Measurements from ENCODE around the gene PLCB3. TPM values are rescaled to one million over a fixed set of nuclear protein-coding genes. Genes with fewer than 3 reads are reported as not detected.

Gene PLCB3
- total RNA-seq, result 10 to 100 TPM; 10.4 to 12.3 TPM

DNA sequence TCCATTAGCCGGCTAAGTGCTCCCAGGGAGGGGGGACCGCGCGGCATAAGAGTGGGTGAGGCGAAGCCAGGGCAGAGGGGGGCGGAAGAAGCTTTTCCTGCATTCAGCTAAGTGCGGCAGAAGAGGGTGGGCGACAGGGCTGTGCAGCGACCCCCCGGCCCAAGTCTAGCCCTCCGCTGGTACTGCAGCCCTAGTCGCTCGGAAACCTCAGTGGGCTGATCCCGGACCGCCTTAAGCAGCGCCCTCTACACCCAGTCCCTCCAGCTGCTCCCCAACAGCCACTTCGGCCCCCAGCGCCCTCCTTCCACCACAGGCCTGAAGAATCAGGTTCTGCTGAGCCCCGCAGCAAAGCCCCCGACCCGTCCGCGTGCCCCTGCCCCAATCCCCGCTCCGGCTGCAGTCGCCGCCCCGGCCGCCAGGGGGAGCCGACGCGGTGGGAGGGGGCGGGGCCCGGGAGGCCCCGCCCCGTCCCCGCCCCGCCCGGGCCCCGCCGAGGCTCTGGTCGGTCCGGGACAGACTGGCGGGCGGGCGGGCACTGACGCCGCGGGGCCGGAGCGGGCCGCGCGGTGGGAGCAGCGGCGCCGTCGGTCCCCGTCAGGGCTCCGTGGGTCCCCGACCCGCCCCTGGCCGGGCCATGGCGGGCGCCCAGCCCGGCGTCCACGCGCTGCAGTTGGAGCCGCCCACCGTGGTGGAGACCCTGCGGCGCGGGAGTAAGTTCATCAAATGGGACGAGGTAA lies at the start of gene PLCB3:
PLCB3 (plus strand) TSS at position 515 of the 737 bp plus-strand sequence; CDS start at position 635, 120 bp downstream.
- Mint-ChIP-seq H3K4me1 (ENCODE audit: low read depth) (peaks cover 18% of the 10 kb centered on the region), H3K4me3 (peak within 1 kb of the TSS; percentile 83), H3K27me3 (no peaks in the 10 kb centered on the region), H3K27ac (no peak within 1 kb of the TSS), H3K36me3 (no peaks in the 10 kb centered on the region), H3K9me3 (no peaks in the 10 kb centered on the region)
- DNase-seq, result peak; percentile 71
- ChIA-PET CTCF (interaction anchor here (1.0 to 3.8 kb wide), 15 partner anchors 8 to 66 kb away, joined by 3 to 29 read pairs (median 7); partner anchors contain the start of genes BAD, CATSPERZ, FERMT3 and NUDT22), POLR2A (interaction anchor here (1.0 to 2.6 kb wide), 6 partner anchors 10 to 60 kb away, joined by 4 to 8 read pairs (median 4); partner anchors contain the start of genes ESRRA and FKBP2)
- intact Hi-C loops (cut with micrococcal nuclease), result loop anchor here (1.0 kb wide), 1 partner anchor 18 kb away; no protein-coding TSS in a partner anchor

DNA sequence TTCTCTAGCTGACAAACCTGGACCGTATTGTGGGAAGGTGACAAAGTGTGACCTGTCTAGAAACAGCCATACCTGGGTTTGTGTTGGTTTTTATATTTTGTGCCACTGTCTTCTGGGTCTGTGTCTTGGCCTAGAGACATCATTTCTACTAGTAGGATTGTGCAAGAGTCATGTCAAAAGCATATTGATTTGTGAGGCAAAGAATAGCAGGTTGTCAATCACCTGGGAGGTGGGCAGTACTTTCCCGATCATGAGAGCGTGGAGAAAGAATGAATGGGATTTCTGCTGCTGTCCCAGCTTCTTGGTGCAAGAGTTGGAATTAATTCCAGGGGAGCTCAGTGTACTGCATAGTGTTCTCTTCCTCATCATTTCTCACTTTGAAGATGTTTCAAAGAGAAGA lies 49.8 kb upstream of the PLCB3 start:
- Mint-ChIP-seq H3K9me3 (no peaks in the 10 kb centered on the region), H3K27ac (no peak overlapping the region), H3K36me3 (peaks cover 58% of the 10 kb centered on the region), H3K4me1 (ENCODE audit: low read depth) (peaks cover 34% of the 10 kb centered on the region), H3K27me3 (no peaks in the 10 kb centered on the region), H3K4me3 (no peak overlapping the region)
- no peak for DNase-seq
- POLR2A ChIA-PET, result interaction anchor here (0.7 kb wide), 1 partner anchor 21 kb away, joined by 4 read pairs; no protein-coding TSS in a partner anchor
- intact Hi-C loops (cut with micrococcal nuclease), result no loop called here
- CTCF ChIA-PET, result no interaction called here

DNA sequence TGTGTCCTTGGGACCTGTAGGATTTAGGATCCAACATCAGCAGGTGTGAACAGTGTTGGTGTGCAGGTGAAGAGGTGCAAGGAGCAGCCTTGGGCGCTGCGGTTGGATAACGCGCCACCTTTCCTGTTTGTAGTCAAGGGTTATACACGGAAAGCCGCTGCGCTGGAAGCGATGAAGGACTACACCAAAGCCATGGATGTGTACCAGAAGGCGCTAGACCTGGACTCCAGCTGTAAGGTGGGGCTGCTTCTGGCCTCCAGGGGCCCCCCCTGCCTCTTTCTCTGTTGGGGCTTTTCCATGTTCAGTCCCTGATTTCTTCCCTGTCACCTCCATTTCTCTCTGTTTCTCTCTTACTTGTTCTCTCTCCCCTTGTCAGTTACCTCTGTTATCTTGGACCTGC lies 48.3 kb upstream of the PLCB3 start:
- H3K27me3 Mint-ChIP-seq, result no peaks in the 10 kb centered on the region
- intact Hi-C loops (cut with micrococcal nuclease), result no loop called here
- POLR2A ChIA-PET, result no interaction called here
- no peak overlapping the region for H3K4me3 Mint-ChIP-seq
- DNase-seq, result no peak
- H3K4me1 Mint-ChIP-seq (ENCODE audit: low read depth), result peaks cover 34% of the 10 kb centered on the region
- H3K36me3 Mint-ChIP-seq, result peaks cover 58% of the 10 kb centered on the region
- CTCF ChIA-PET, result interaction anchor here (6.5 kb wide), 1 partner anchor 100 kb away, joined by 106 read pairs; the partner anchor contains the start of genes CATSPERZ and ESRRA
- no peak overlapping the region for H3K27ac Mint-ChIP-seq
- H3K9me3 Mint-ChIP-seq, result no peaks in the 10 kb centered on the region

DNA sequence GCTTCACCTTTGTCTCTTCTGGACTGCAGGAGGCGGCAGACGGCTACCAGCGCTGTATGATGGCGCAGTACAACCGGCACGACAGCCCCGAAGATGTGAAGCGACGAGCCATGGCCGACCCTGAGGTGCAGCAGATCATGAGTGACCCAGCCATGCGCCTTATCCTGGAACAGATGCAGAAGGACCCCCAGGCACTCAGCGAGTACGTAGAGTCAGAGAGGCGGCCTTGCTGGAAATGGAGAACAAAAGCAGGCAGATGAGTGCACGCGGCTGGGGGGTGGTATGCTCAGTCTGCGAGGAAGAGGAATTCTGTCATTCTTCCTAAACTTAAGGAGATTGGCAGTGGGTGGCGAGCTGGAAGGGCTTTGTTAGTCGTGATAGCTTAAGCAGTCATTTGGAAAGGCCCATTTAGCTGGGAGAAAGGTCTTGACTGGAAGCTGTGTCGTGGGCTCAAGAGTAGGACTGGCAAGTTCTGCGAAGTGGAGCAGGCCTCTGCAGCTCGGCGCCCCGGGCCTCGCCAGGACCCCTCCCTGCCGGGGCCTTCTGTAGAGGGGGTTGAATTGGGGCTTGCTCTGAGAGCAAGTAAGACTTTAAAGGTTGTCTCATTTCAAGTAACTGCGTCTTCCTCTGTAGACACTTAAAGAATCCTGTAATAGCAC lies 47.8 kb upstream of the PLCB3 start:
- intact Hi-C loops (cut with micrococcal nuclease), result loop anchor here (1.0 kb wide), 1 partner anchor 101 kb away; no protein-coding TSS in a partner anchor
- no peak overlapping the region for H3K4me3 Mint-ChIP-seq

DNA sequence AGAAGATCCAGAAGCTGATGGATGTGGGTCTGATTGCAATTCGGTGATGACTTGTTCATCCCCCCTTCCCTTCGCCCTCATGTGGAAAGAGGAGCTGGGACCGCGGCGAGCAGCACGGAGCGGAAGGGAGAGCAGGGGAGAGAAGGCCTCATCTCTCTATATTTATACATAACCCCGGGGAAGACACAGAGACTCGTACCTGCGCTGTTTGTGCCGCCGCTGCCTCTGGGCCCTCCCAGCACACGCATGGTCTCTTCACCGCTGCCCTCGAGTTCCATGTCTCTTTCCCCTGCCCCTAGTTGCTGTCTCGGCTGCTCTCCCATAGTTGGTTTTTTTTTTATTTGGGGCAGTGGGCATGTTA lies 47.3 kb upstream of the PLCB3 start:
- H3K9me3 Mint-ChIP-seq, result no peaks in the 10 kb centered on the region
- no peaks in the 10 kb centered on the region for H3K27me3 Mint-ChIP-seq
- ChIA-PET CTCF (interaction anchor here (0.6 to 6.5 kb wide), 23 partner anchors 8 to 179 kb away, joined by 3 to 106 read pairs (median 4); partner anchors contain the start of genes CATSPERZ, ESRRA, FKBP2 and NUDT22), POLR2A (interaction anchor here (0.6 to 5.5 kb wide), 13 partner anchors 13 to 101 kb away, joined by 3 to 111 read pairs (median 4); partner anchors contain the start of genes BAD, ESRRA, FKBP2 and MACROD1)
- no peak for DNase-seq
- no peak overlapping the region for H3K4me3 Mint-ChIP-seq
- H3K4me1 Mint-ChIP-seq (ENCODE audit: low read depth), result peaks cover 41% of the 10 kb centered on the region
- H3K36me3 Mint-ChIP-seq, result peaks cover 63% of the 10 kb centered on the region
- H3K27ac Mint-ChIP-seq, result no peak overlapping the region
- intact Hi-C loops (cut with micrococcal nuclease), result loop anchor here (1.0 kb wide), 1 partner anchor 100 kb away; no protein-coding TSS in a partner anchor

More for the DNA sequence above, 47.8 kb upstream of the PLCB3 start:
- no peak for DNase-seq
- Mint-ChIP-seq H3K36me3 (peaks cover 59% of the 10 kb centered on the region), H3K27ac (no peak overlapping the region), H3K4me1 (ENCODE audit: low read depth) (peaks cover 36% of the 10 kb centered on the region), H3K9me3 (no peaks in the 10 kb centered on the region), H3K27me3 (no peaks in the 10 kb centered on the region)
- ChIA-PET CTCF (interaction anchor here (0.7 to 6.5 kb wide), 10 partner anchors 11 to 99 kb away, joined by 3 to 106 read pairs (median 7); partner anchors contain the start of genes CATSPERZ, ESRRA, NUDT22 and TRPT1), POLR2A (interaction anchor here (0.6 to 5.5 kb wide), 6 partner anchors 17 to 101 kb away, joined by 4 to 111 read pairs (median 8); partner anchors contain the start of genes BAD, ESRRA, NUDT22 and STIP1)

DNA sequence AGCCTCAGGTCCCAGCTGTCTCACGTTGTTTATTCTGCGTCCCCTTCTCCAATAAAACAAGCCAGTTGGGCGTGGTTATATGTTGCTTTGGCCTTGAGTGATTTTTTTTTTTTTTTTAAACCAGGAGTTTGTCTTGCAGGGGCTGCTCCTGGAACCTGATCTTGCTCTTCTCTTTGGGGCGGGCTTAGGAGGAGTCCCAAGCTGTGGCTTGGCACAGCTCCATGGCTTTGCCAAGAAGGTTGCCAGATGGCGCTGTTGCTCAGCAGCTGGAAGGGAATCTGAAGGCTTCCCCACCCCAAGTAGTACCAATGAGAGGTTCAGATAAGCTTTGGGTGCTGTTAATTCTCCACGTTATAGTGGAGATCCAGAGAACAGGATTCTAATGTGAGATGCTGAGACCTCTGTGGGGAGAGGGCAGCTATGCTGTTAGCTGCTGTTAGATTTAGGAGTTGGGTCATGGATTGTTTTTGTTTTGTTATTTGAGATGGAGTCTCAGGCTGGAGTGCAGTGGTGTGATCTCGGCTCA lies 46.8 kb upstream of the PLCB3 start:
- H3K27ac Mint-ChIP-seq, result peak overlapping the region; percentile 87
- CTCF ChIA-PET, result interaction anchor here (0.6 to 6.5 kb wide), 24 partner anchors 9 to 179 kb away, joined by 3 to 106 read pairs (median 4); partner anchors contain the start of genes CATSPERZ, ESRRA, FKBP2 and NUDT22
- peak overlapping the region; percentile 64 for H3K4me3 Mint-ChIP-seq
- H3K9me3 Mint-ChIP-seq, result no peaks in the 10 kb centered on the region
- peaks cover 66% of the 10 kb centered on the region for H3K36me3 Mint-ChIP-seq
- peaks cover 44% of the 10 kb centered on the region for H3K4me1 Mint-ChIP-seq (ENCODE audit: low read depth)
- DNase-seq, result peak; percentile 88
- H3K27me3 Mint-ChIP-seq, result no peaks in the 10 kb centered on the region
- POLR2A ChIA-PET, result interaction anchor here (0.6 to 5.5 kb wide), 14 partner anchors 13 to 113 kb away, joined by 3 to 111 read pairs (median 4); partner anchors contain the start of genes BAD, ESRRA, FKBP2 and MACROD1
- intact Hi-C loops (cut with micrococcal nuclease), result loop anchor here (1.0 kb wide), 1 partner anchor 100 kb away; no protein-coding TSS in a partner anchor

DNA sequence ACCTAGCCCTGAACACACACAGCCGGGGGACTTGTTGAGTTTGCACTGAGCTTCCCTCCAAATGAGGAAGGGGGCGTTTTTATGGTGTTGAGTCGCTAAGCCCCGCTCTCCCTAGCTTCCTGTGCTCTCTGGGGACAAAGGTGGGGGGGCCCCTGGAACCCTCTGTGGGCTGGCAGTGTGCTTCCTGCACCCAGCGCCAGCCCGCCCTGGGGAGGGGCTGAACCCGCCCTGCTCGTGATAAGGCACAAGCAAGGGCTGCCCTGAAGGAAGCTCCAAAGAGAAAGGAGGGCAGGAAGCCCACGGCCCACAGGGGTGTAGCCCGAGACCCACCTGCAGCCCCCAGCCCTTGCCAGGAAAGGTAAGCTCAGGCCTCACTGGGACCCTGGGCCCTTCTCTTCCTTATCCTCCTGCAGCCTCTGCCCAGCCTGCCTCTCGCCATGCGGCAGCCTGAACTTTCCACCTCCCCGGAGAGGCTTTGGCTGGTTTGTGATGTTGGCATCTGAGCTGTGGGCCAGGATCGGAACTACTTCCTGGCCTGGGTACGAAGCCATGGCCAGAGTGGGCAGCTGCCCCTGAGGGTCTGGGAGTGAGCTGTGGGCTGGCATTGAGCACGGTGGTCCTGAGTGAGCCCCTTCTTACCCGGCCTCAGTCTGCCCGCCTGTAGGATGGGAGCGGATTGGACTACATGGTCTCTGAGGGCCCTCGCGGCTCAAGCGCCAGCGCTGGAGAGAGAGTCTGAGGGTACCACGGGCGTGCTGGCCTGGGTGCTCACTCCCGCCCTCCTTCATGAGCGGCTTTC lies 44.7 kb upstream of the PLCB3 start, which contains the start of gene FERMT3:
FERMT3 (plus strand) TSS at position 265 of the 799 bp plus-strand sequence. CDS start 644 bp downstream, outside the sequence.
- Mint-ChIP-seq H3K36me3 (peaks cover 59% of the 10 kb centered on the region), H3K27ac (peak within 1 kb of the TSS; percentile 99), H3K4me1 (ENCODE audit: low read depth) (peaks cover 48% of the 10 kb centered on the region), H3K9me3 (no peaks in the 10 kb centered on the region), H3K4me3 (peak within 1 kb of the TSS; percentile 96), H3K27me3 (no peaks in the 10 kb centered on the region)
- ChIA-PET CTCF (interaction anchor here (0.7 to 6.5 kb wide), 11 partner anchors 10 to 125 kb away, joined by 3 to 106 read pairs (median 7); partner anchors contain the start of genes BAD, CATSPERZ, ESRRA and NUDT22), POLR2A (interaction anchor here (0.6 to 5.5 kb wide), 20 partner anchors 8 to 763 kb away, joined by 3 to 111 read pairs (median 8); partner anchors contain the start of genes ESRRA, NUDT22, PRDX5 and STIP1)
- intact Hi-C loops (cut with micrococcal nuclease), result loop anchor here (1.0 kb wide), 6 partner anchors 19 to 99 kb away; partner anchors contain the start of genes DNAJC4, ESRRA, NUDT22 and TRPT1
- DNase-seq, result peak; percentile 88

DNA sequence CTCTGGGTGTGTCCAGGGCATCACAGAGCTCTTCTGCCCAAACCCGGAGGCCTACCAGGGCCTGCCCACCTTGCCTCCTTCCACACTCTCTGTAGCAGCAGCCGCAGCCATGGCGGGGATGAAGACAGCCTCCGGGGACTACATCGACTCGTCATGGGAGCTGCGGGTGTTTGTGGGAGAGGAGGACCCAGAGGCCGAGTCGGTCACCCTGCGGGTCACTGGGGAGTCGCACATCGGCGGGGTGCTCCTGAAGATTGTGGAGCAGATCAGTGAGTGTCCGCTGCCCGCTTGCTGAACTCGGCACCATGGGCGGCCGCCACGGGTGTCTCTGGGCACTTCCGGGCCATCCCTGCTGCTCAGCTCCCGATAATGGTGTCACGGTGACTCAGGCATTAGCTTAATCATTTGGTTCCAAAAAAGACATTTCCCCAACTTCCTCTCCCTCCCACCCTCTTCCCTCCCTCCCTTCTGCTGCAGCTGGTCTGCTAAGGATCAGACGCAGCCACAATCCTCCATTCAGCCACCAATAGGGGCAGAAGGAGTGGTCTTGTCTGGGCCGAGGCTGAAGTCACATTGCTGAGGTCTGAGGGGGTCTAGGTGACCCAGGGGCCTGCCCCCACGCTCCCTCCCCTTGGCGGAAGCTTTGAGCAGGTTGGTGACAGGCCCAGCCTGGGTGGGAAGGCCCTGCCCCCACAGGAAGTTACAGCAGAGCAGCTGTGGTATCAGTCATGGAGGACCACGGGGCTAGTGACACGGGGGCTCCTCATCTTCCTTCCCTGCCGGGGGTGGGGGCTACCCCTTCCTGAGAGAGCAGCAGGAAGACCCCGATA lies 43.9 kb upstream of the PLCB3 start:
- Mint-ChIP-seq H3K9me3 (no peaks in the 10 kb centered on the region), H3K27ac (peak overlapping the region; percentile 99), H3K27me3 (no peaks in the 10 kb centered on the region), H3K4me1 (ENCODE audit: low read depth) (peaks cover 52% of the 10 kb centered on the region), H3K36me3 (peaks cover 59% of the 10 kb centered on the region), H3K4me3 (peak overlapping the region; percentile 96)
- peak; percentile 93 for DNase-seq
- intact Hi-C loops (cut with micrococcal nuclease), result loop anchor here (1.0 kb wide), 6 partner anchors 19 to 98 kb away; partner anchors contain the start of genes DNAJC4, ESRRA, NUDT22 and TRPT1
- POLR2A ChIA-PET, result interaction anchor here (0.6 to 5.5 kb wide), 16 partner anchors 7 to 565 kb away, joined by 3 to 111 read pairs (median 11); partner anchors contain the start of genes ESRRA, FKBP2, NUDT22 and PRDX5
- CTCF ChIA-PET, result interaction anchor here (1.2 to 6.5 kb wide), 9 partner anchors 18 to 110 kb away, joined by 3 to 106 read pairs (median 12); partner anchors contain the start of genes CATSPERZ, ESRRA, NUDT22 and PPP1R14B

DNA sequence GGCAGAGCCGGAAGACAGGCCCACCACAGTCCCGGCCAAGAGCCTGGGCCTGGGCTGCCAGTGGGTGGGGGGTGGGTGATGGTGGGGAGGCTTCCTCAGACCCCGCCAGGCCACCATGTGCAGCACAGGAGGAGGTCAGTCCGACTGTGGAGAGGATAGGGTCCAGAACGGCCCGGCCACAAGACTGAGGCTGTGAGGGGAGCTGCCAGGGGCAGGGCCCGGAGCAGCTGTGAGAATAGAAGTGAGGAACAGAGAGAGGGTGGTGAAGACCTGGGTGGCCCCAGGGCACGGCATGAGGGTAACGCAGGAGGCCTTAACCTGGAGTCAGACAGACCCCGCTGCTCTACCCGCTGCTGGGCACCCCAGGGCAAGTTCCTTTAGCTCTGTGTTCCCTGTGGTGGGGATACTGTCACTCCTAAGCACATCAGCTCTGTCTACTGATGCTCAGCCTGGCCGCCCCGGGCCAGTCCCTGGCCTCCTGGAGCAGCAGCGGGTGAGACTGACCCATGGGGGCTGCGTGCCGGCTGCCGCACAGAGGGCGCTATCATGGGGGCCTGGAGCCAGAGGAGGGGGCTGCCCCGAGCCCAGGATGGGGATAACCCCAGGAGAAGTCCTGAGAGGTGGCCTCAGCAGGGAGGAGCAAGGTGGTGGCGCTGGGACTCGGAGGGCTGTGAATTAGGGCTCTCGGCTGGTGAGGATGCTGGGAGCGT lies 43.1 kb upstream of the PLCB3 start:
- intact Hi-C loops (cut with micrococcal nuclease), result no loop called here
- POLR2A ChIA-PET, result interaction anchor here (1.0 to 5.5 kb wide), 13 partner anchors 17 to 125 kb away, joined by 3 to 111 read pairs (median 13); partner anchors contain the start of genes ESRRA, FKBP2, NUDT22 and PRDX5
- DNase-seq, result no peak
- Mint-ChIP-seq H3K4me1 (ENCODE audit: low read depth) (peaks cover 50% of the 10 kb centered on the region), H3K27me3 (no peaks in the 10 kb centered on the region), H3K36me3 (peaks cover 54% of the 10 kb centered on the region), H3K9me3 (no peaks in the 10 kb centered on the region), H3K27ac (peak overlapping the region; percentile 99), H3K4me3 (peak overlapping the region; percentile 96)
- CTCF ChIA-PET, result interaction anchor here (0.6 to 6.5 kb wide), 11 partner anchors 17 to 1454 kb away, joined by 3 to 106 read pairs (median 7); partner anchors contain the start of genes CATSPERZ, ESRRA, NUDT22 and PPP1R14B
